Urinary bladder (tissue), 4 donors: Measurements from ENCODE around the gene USP21. TPM values are rescaled to one million over a fixed set of nuclear protein-coding genes. Genes with fewer than 3 reads are reported as not detected.

Experiments
- DNase-seq: peaks from one replicate; pipeline ENCODE4 v3.0.0-alpha.2; 2015; ENCODE audit errors: extremely low spot score
- H3K27ac ChIP-seq: one replicate; pipeline ENCODE4 v1.5.1; 2013; ENCODE audit warnings: low read depth, mild to moderate bottlenecking, moderate library complexity
- H3K36me3 ChIP-seq: one replicate; pipeline ENCODE4 v1.6.1; 2013; ENCODE audit warnings: mild to moderate bottlenecking, moderate library complexity; ENCODE audit not compliant: insufficient read depth
- H3K4me1 ChIP-seq: one replicate; pipeline ENCODE4 v1.6.1; 2013; ENCODE audit warnings: mild to moderate bottlenecking, moderate library complexity; ENCODE audit not compliant: insufficient read depth
- H3K4me3 ChIP-seq: one replicate; pipeline ENCODE4 v1.5.1; 2013; ENCODE audit warnings: low read depth, low read length
- WGBS: extraction: QIAGEN DNeasy Blood & Tissue Kit; methylation state at CpG from one replicate; pipeline ENCODE4 v1.1.7; 2013; 5-methylcytosine and 5-hydroxymethylcytosine counted together
- polyA plus RNA-seq: library from polyadenylated mRNA; stranded (reverse); fragments of 200-250 nt; gene quantifications from one replicate; pipeline ENCODE4 v1.2.3, GENCODE V29; 2013
- total RNA-seq: library from RNA; depleted of rRNA; stranded (reverse); fragments of >200 nt; gene quantifications from one replicate; pipeline ENCODE4 v1.2.3, GENCODE V29; 2014
- donor health status: healthy with polysubstance abuse.
- donor health status: healthy.

USP21 gene
- total and polyA plus RNA-seq, 2 donors, result 12.5 to 28.4 TPM

- no peak overlapping the region for H3K27ac ChIP-seq
- 94% methylated on average over 2 of the region's 2 CpGs for WGBS
Observed at GRCh38 chr1:161127649-161128048, 31.7 kb upstream of the USP21 start.

DNA sequence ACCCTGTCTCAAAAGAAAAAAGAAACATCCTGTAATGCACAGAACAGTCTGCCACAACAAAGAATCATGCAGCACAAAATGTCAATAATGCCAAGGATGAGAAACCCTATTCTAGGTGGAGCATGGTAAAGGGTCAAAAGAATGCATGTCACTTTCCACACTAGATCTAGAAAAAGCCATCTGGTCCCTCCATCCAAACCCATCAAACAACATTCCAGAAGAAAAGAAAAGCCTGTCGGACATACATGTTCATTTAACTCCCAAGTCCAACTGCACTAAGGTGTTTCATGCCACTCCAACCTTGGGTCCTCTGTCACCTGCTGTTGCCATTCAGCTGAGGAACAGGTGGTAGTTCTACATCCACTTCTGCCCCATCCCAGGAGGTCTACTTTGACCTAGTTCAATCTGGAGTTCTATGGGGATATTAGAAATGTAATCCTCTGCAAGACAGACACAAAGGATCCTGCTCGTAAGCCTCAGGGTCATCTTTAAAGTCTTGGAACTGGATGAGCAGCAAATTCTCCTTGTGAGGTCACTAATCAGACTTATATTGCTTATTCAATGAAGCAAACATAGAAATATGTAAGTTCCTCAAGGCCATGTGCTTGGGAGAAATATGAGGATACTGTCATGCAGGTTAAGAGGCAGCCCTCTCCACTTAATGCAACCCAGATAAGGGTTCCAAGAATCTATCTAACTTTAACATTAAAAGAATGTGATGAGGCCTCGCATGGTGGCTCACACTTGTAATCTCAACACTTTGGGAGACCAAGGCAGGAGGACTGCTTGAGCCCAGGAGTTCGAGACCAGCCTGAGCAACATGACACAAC is 30.5 kb upstream of the USP21 start:
- no peak for DNase-seq
- Histone ChIP-seq H3K4me3 (no peak overlapping the region), H3K4me1 (no peaks in the 10 kb centered on the region), H3K27ac (no peak overlapping the region), H3K36me3 (peaks cover 7% of the 10 kb centered on the region)
- 95% methylated on average over 4 of the region's 4 CpGs for WGBS

More at GRCh38 chr1:161127649-161128048, 31.7 kb upstream of the USP21 start:
- peaks cover 7% of the 10 kb centered on the region for H3K36me3 ChIP-seq
- DNase-seq, result no peak
- no peak overlapping the region for H3K4me3 ChIP-seq
- H3K4me1 ChIP-seq, result no peaks in the 10 kb centered on the region

DNA sequence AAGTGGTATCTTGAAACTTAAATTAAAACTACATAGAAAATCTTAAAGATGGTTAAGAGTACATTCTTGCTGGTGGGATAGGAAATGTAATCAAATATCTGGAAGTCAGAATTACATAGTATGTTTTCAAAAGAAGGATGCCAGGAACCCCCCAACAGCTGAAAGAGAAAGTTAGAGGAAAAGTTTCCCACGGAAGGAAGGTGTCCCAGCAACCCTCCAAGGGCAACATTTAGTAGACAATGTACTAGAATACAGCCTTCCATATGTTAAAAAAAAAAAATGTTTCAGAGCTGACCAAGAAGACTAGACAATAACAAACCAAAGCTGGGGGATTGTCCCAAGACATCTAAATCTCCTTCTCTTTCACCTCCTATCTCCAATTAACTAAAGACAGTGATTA is 29.0 kb upstream of the USP21 start:
- no peak for DNase-seq
- WGBS, result 52% methylated on average over 1 of the region's 1 CpG
- H3K4me1 ChIP-seq, result no peaks in the 10 kb centered on the region
- H3K36me3 ChIP-seq, result peaks cover 7% of the 10 kb centered on the region
- no peak overlapping the region for H3K27ac ChIP-seq
- no peak overlapping the region for H3K4me3 ChIP-seq

DNA sequence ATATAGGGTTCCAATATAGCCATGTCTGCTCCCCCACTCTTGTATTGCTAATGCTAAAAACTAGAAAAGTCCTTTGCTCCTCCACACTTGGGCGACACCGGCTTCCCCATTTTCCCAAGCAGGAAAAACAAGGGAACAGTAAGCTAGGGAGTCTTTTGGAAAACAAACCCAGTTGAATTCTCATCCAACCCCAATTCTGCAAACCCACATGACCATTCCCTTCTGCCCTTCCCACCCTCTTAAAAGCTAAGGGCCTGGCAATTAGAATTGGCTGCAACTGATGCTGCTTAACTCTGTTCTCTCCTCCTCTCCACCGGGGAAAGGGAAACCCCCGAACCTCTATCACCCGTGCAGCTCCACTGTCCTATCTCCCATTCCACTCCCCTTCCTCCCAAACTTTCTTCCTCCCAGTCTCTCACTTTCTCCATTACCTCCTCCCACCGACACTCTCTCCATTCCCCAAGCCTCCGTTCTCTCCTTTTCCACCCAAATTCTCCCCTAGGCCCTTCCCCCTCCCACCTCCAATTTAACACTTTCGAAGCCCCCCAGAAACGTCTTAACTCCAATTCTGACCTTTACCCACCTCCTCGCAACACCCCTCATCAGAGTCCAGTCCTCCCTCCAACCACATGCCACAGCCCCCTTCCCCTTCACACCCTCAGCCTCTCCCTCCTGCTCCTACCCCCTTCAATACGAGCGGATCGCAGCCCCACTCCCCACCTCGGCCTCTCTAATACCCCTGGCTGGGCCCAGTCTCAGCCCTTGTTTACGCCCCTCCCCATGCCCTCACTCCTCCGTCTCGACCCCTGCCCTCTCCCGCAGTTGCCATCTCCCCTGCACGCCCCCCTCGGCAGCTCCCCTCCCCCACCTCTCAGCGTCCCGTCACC is 27.5 kb upstream of the USP21 start:
- Histone ChIP-seq H3K36me3 (peaks cover 7% of the 10 kb centered on the region), H3K4me1 (no peaks in the 10 kb centered on the region), H3K4me3 (peak overlapping the region; percentile 81), H3K27ac (peak overlapping the region; percentile 97)
- no peak for DNase-seq
- 2% methylated on average over 22 of the region's 22 CpGs for WGBS

DNA sequence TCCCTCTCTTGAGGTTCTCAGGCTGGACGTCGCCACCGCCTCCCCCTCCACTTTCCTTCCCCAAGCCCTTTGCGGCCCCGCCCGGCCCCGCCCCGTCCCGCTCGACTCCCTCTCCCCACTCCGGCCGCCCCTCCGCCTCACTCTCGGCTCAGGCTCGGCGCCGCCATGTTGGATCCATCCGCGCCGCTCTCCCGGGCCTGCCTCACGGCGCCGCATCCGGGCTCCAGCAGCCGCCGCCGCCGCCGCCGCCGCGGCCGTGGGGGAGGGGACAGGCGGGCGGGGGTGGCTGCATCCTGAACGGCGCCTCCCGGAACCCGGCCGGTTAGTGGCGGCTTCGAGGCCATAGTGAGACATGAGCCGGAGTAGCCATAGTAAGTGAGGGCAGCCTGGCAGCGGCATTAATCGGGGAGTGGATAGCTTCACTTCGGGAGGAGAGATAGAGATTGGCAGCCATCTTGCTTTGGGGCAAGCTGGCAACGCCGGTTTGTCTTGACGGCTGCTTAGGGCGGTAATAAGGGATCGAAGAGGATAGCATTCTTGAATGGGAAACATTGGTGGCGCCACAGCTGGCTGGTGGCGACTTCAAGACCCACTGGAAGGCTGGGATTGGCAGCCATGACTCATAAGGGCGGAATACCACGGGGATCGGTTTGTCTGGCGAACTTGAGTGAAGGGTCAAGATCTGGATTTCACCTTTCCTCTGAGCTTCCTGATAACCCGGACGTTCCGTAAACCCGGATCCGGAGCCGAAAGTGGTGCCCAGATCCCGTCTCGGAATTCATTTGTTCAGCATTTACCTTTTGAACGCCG is 26.7 kb upstream of the USP21 start, which contains the start of gene DEDD:
TSS of gene DEDD (minus strand) at position 258 of the 810 bp plus-strand sequence. CDS start 8,205 bp downstream, outside the sequence.
- peaks cover 3% of the 10 kb centered on the region for H3K36me3 ChIP-seq
- H3K27ac ChIP-seq, result peak within 1 kb of the TSS; percentile 97
- peak; percentile 92 for DNase-seq
- H3K4me3 ChIP-seq, result peak within 1 kb of the TSS; percentile 81
- H3K4me1 ChIP-seq, result no peaks in the 10 kb centered on the region
- WGBS, result under 1% methylated on average over 68 of the region's 68 CpGs

DNA sequence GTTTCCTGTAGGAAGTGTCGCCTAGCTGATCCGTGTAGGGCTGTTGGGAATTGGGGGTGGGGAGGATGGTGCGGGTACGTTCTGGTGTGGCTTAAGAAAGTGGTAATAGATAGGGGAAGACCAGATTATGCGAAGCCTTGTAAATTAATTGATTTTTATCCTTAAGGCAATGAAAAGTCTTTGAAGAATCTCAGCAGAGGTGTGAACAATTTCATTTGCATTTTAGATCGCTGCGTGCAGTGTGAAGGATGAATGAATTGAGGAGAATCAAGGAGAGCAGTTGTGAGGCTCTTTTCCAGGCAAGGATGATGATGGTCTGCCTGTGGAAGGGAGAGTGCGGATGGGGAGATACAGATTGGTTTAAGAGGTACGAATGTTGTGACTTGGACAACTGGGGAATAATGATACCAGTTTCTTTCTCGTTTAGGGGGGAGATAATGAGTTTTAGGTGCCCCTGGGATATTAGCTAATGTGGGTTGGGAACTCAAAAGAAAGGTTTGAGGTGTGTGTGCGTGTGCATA is 26.0 kb upstream of the USP21 start:
- Histone ChIP-seq H3K27ac (peak overlapping the region; percentile 97), H3K4me1 (no peaks in the 10 kb centered on the region), H3K4me3 (peak overlapping the region; percentile 81), H3K36me3 (peaks cover 2% of the 10 kb centered on the region)
- no peak for DNase-seq
- WGBS, result 6% methylated on average over 11 of the region's 11 CpGs

DNA sequence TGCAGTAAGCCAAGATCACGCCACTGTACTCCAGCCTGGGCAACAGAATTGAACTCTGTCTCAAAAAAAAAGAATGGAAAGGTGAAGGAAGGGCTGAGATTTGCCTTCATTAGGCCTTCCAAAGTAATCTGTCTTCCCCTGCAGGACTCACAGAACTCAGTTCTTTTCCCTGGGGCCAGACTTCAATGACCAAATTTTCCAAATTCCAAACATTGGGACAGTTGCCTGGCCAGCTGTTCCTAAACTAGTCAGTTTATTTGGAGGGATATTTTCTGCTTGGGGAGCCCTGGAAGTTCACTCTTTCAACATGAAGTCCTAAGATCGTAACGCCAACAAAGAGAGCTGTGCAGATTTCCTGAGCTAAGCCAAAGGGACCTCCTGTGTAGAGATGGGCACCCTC is 21.4 kb upstream of the USP21 start:
- DNase-seq, result no peak
- H3K4me3 ChIP-seq, result no peak overlapping the region
- peak overlapping the region; percentile 5 for H3K27ac ChIP-seq
- H3K36me3 ChIP-seq, result no peaks in the 10 kb centered on the region
- no peaks in the 10 kb centered on the region for H3K4me1 ChIP-seq
- 68% methylated on average over 3 of the region's 3 CpGs for WGBS

DNA sequence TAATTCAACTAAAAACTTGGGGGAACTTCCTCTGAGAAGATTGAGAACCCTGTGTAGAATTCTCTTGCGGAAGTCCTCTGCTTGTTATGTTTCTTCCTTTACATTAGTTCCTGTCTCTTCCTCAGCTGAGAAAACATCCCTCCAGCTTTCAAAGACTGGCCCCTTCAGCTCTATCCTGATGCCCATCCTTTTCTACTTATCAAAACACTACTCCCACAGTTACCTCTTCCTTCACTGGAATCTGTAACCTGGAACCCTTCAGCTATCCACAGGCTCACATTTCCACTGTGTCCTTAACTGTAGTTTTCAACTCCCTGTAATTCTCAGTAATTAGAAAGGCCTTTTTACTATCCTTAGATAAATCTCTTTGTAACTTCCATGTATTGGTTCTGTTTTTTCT is 20.9 kb upstream of the USP21 start:
- no peaks in the 10 kb centered on the region for H3K36me3 ChIP-seq
- no peak overlapping the region for H3K27ac ChIP-seq
- no peak overlapping the region for H3K4me3 ChIP-seq
- no peak for DNase-seq
- 84% methylated on average over 1 of the region's 1 CpG for WGBS
- no peaks in the 10 kb centered on the region for H3K4me1 ChIP-seq

DNA sequence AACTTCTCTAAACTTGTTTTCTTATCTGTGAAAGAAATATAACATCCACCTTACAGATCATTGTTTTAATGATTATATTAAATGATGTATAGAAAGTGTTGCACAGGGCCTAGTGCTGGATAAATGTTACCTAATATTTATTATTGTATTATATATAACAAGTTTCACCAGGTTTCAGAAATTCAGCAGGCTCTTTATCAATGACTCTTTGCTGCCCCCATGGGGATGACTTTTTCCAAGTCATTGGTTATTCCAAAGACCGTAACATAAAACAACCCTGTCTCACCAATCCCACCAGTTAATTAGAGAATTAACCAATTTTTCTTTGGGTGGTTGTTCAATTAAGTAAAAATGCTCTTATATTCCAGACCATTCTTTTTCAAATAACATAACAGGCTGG is 19.5 kb upstream of the USP21 start:
- DNase-seq, result no peak
- WGBS, result 28% methylated on average over 1 of the region's 1 CpG
- no peak overlapping the region for H3K4me3 ChIP-seq
- H3K4me1 ChIP-seq, result no peaks in the 10 kb centered on the region
- H3K27ac ChIP-seq, result no peak overlapping the region
- H3K36me3 ChIP-seq, result no peaks in the 10 kb centered on the region

DNA sequence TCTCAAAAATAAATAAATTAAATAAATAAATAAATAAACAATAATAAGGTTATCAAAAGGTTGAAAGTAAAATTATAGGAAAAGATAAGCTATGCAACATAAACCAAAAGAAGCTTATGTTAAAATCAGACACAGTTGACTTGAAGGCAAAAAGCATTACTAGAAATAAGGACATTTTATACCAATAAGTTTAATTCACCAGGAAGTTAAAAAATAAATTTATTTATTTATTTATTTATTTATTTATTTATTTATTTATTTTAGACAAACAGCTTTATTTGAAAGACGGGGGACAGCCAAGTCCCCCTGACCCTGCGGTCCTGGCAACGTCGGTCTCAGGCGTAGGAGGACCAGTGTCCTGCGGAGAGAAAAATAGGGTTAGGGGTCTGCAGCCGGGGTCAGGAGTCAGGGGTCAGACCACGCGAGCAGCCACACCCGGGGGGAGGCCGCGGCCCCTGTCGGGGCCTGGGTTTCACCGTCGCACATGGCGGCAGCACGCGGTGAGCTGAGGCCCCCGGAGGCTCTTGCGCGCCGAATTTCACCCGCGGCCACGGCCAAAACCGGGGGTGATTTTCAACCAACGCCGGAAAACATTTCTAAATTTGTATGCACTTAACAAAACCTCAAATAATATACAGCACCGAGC is 18.4 kb upstream of the USP21 start:
- Histone ChIP-seq H3K4me3 (no peak overlapping the region), H3K4me1 (no peaks in the 10 kb centered on the region), H3K27ac (no peak overlapping the region), H3K36me3 (no peaks in the 10 kb centered on the region)
- WGBS, result 96% methylated on average over 29 of the region's 29 CpGs
- no peak for DNase-seq

GRCh38 chr1:161145832-161146231 is 13.5 kb upstream of the USP21 start:
- H3K4me3 ChIP-seq, result no peak overlapping the region
- no peak overlapping the region for H3K27ac ChIP-seq
- no peaks in the 10 kb centered on the region for H3K36me3 ChIP-seq
- 82% methylated on average over 3 of the region's 3 CpGs for WGBS
- no peak for DNase-seq
- H3K4me1 ChIP-seq, result no peaks in the 10 kb centered on the region

GRCh38 chr1:161153176-161153575 is 6.1 kb upstream of the USP21 start:
- WGBS, result 17% methylated on average over 9 of the region's 9 CpGs
- no peak overlapping the region for H3K27ac ChIP-seq
- H3K4me1 ChIP-seq, result peaks cover 1% of the 10 kb centered on the region

More at GRCh38 chr1:161153176-161153575, 6.1 kb upstream of the USP21 start:
- H3K36me3 ChIP-seq, result no peaks in the 10 kb centered on the region
- H3K4me3 ChIP-seq, result peak overlapping the region; percentile 44
- no peak for DNase-seq
